Mesodermal cell (in vitro differentiated cells): Measurements from ENCODE around the gene NLRP8.
"Not testable (repeated sequence)": the region's sequence is repeated elsewhere in the genome, so short reads cannot be mapped to it uniquely, and the experiment has no call there.

ENCODE experiments used
- H3K27ac ChIP-seq: 2 replicates; pipeline ENCODE4 v1.7.0; 2013; ENCODE audit warnings: mild to moderate bottlenecking, low read depth, low read length, moderate library complexity; ENCODE audit not compliant: severe bottlenecking
- H3K36me3 ChIP-seq: 2 replicates; pipeline ENCODE4 v1.7.1; 2013; ENCODE audit warnings: mild to moderate bottlenecking, low read length, moderate library complexity; ENCODE audit not compliant: control insufficient read depth, insufficient read depth
- H3K4me1 ChIP-seq: one replicate; pipeline ENCODE4 v1.7.1; 2013; ENCODE audit warnings: mild to moderate bottlenecking, low read length; ENCODE audit not compliant: insufficient read depth, control insufficient read depth, poor library complexity, severe bottlenecking
- H3K4me3 ChIP-seq: 2 replicates; pipeline ENCODE4 v1.7.0; 2013; ENCODE audit warnings: low read length, control low read depth, mild to moderate bottlenecking; ENCODE audit not compliant: insufficient read depth, poor library complexity, severe bottlenecking; ENCODE audit errors: extremely low read depth
- H3K9me3 ChIP-seq: 2 replicates; pipeline ENCODE4 v1.7.1; 2013; ENCODE audit warnings: mild to moderate bottlenecking, low read length, moderate library complexity; ENCODE audit not compliant: control insufficient read depth
- WGBS, 2 experiments: methylation state at CpG; one replicate each; pipeline ENCODE4 v1.1.5; 2013; ENCODE audit warnings: missing lambda C conversion rate in 2 of 2; ENCODE audit not compliant: insufficient coverage in 2 of 2; 5-methylcytosine and 5-hydroxymethylcytosine counted together

NLRP8 gene

GRCh38 chr19:55927991-55928390 is 19.6 kb upstream of the NLRP8 start:
- WGBS, 2 experiments: 65 to 73% methylated on average over 5 to 6 of the region's 8 CpGs
- Histone ChIP-seq H3K9me3 (peaks cover 43% of the 10 kb centered on the region), H3K36me3 (no peaks in the 10 kb centered on the region), H3K4me3 (no peak overlapping the region), H3K27ac (no peak overlapping the region), H3K4me1 (no peaks in the 10 kb centered on the region)

- H3K9me3 ChIP-seq: peaks cover 51% of the 10 kb centered on the region
- H3K27ac ChIP-seq, H3K4me3 ChIP-seq, H3K36me3 ChIP-seq, H3K4me1 ChIP-seq: not testable (repeated sequence)
- 50 to 93% methylated on average over 1 to 3 of the region's 5 CpGs for WGBS, 2 experiments
Measured at GRCh38 chr19:55929258-55929657, 18.4 kb upstream of the NLRP8 start.

GRCh38 chr19:55930996-55931515 is 16.6 kb upstream of the NLRP8 start:
- Histone ChIP-seq H3K27ac (no peak overlapping the region), H3K4me1 (no peaks in the 10 kb centered on the region), H3K36me3 (no peaks in the 10 kb centered on the region), H3K9me3 (peaks cover 50% of the 10 kb centered on the region), H3K4me3 (no peak overlapping the region)
- 77 to 84% methylated on average over 10 to 14 of the region's 14 CpGs for WGBS, 2 experiments

GRCh38 chr19:55931936-55932386 is 15.7 kb upstream of the NLRP8 start, which contains the start of gene NLRP13:
Gene NLRP13, minus strand, starts transcription at chr19:55932336. Its CDS starts 25 bp downstream, at chr19:55932311.
- WGBS, 2 experiments: 66 to 87% methylated on average over 6 of the region's 8 CpGs
- Histone ChIP-seq H3K4me3 (no peak within 1 kb of the TSS), H3K4me1 (no peaks in the 10 kb centered on the region), H3K9me3 (peaks cover 46% of the 10 kb centered on the region), H3K36me3 (no peaks in the 10 kb centered on the region), H3K27ac (no peak within 1 kb of the TSS)

- Histone ChIP-seq H3K4me3 (no peak overlapping the region), H3K27ac (no peak overlapping the region), H3K36me3 (no peaks in the 10 kb centered on the region), H3K4me1 (no peaks in the 10 kb centered on the region), H3K9me3 (peaks cover 60% of the 10 kb centered on the region)
- 52 to 71% methylated on average over 3 to 7 of the region's 9 CpGs for WGBS, 2 experiments
Measured at GRCh38 chr19:55935206-55935605, 12.4 kb upstream of the NLRP8 start.

- H3K4me3 ChIP-seq: no peak overlapping the region
- no peaks in the 10 kb centered on the region for H3K4me1 ChIP-seq
- no peaks in the 10 kb centered on the region for H3K36me3 ChIP-seq
- no peak overlapping the region for H3K27ac ChIP-seq
- H3K9me3 ChIP-seq: peaks cover 56% of the 10 kb centered on the region
- WGBS, 2 experiments: 42 to 59% methylated on average over 3 to 5 of the region's 7 CpGs
Measured at GRCh38 chr19:55939206-55939605, 8.4 kb upstream of the NLRP8 start.

- Histone ChIP-seq H3K27ac (no peak overlapping the region), H3K4me3 (no peak overlapping the region), H3K4me1 (no peaks in the 10 kb centered on the region), H3K36me3 (no peaks in the 10 kb centered on the region), H3K9me3 (peaks cover 47% of the 10 kb centered on the region)
- WGBS, 2 experiments: 83 to 89% methylated on average over 7 to 8 of the region's 11 CpGs
Measured at GRCh38 chr19:55940306-55940705, 7.3 kb upstream of the NLRP8 start.

GRCh38 chr19:55950566-55950965 is 2.9 kb downstream of the NLRP8 start:
- H3K4me3 ChIP-seq: not testable (repeated sequence)
- 79 to 86% methylated on average over 15 to 18 of the region's 19 CpGs for WGBS, 2 experiments

GRCh38 chr19:55956431-55956830 is 8.8 kb downstream of the NLRP8 start:
- peaks cover 51% of the 10 kb centered on the region for H3K9me3 ChIP-seq
- H3K4me3 ChIP-seq: no peak overlapping the region
- WGBS, 2 experiments: 81 to 88% methylated on average over 5 to 6 of the region's 7 CpGs
- no peak overlapping the region for H3K27ac ChIP-seq
- H3K36me3 ChIP-seq: no peaks in the 10 kb centered on the region
- H3K4me1 ChIP-seq: no peaks in the 10 kb centered on the region

More at GRCh38 chr19:55950566-55950965, 2.9 kb downstream of the NLRP8 start:
- not testable (repeated sequence) for H3K36me3 ChIP-seq, H3K27ac ChIP-seq, H3K4me1 ChIP-seq
- H3K9me3 ChIP-seq: peaks cover 59% of the 10 kb centered on the region

- H3K4me3 ChIP-seq: no peak overlapping the region
- H3K9me3 ChIP-seq: peaks cover 49% of the 10 kb centered on the region
- H3K4me1 ChIP-seq: no peaks in the 10 kb centered on the region
- 92 to 96% methylated on average over 3 of the region's 4 CpGs for WGBS, 2 experiments
- H3K27ac ChIP-seq: no peak overlapping the region
- no peaks in the 10 kb centered on the region for H3K36me3 ChIP-seq
Measured at GRCh38 chr19:55958356-55958755, 10.7 kb downstream of the NLRP8 start.

GRCh38 chr19:55959996-55960675 is 12.5 kb downstream of the NLRP8 start:
- H3K36me3 ChIP-seq: no peaks in the 10 kb centered on the region
- no peak overlapping the region for H3K4me3 ChIP-seq
- H3K9me3 ChIP-seq: peaks cover 61% of the 10 kb centered on the region
- no peaks in the 10 kb centered on the region for H3K4me1 ChIP-seq
- H3K27ac ChIP-seq: no peak overlapping the region
- 68 to 76% methylated on average over 4 to 6 of the region's 6 CpGs for WGBS, 2 experiments
